H1 (cell line): ENCODE results near the gene YWHAG. TPM values are rescaled to one million over a fixed set of nuclear protein-coding genes. Genes with fewer than 3 reads are reported as not detected.
"Not testable (repeated sequence)": the region's sequence is repeated elsewhere in the genome, so short reads cannot be mapped to it uniquely, and the experiment has no call there.

Experiments
- CTCF ChIA-PET: fragments of 300-600 bp; sonication (Branson Sonifier 250); formaldehyde crosslinking; loops from one replicate; lab custom pipeline; 2021; ENCODE audit not compliant: partially characterized antibody; lab: Charles Lee
- POLR2A ChIA-PET: fragments of 300-600 bp; sonication (Branson Sonifier 250); formaldehyde crosslinking; loops from one replicate; lab custom pipeline; 2021; ENCODE audit warnings: inconsistent platforms; ENCODE audit not compliant: partially characterized antibody; lab: Charles Lee
- DNase-seq, 2 experiments: peaks; one replicate each; pipeline versions ENCODE4 v3.0.0 to v3.0.0-alpha.2; 2010 to 2022; ENCODE audit warnings: low spot score in 2 of 2, low read depth in 1 of 2, mixed read lengths in 1 of 2
- FAIRE-seq: peaks from 2 replicates; lab custom pipeline; 2011; peaks lifted over from hg19 to GRCh38; lab: Jason Lieb, UNC
- H2AFZ ChIP-seq: 2 replicates; pipeline ENCODE4 v1.8.1; 2012; ENCODE audit warnings: low read length, inconsistent platforms
- H2AK5ac ChIP-seq: 2 replicates; pipeline ENCODE4 v1.6.1; 2013; ENCODE audit warnings: low read depth, low read length
- H2BK120ac ChIP-seq: replicated peaks from 2 replicates; pipeline ENCODE3; 2013; ENCODE audit warnings: low read depth, low read length, inconsistent platforms
- H2BK12ac ChIP-seq: 2 replicates; pipeline ENCODE4 v1.6.1; 2013; ENCODE audit warnings: low read depth, low read length
- H2BK15ac ChIP-seq: 2 replicates; pipeline ENCODE4 v1.6.1; 2013; ENCODE audit warnings: low read length
- H2BK20ac ChIP-seq: 2 replicates; pipeline ENCODE4 v1.6.1; 2013; ENCODE audit warnings: low read length
- H2BK5ac ChIP-seq: 2 replicates; pipeline ENCODE4 v1.6.1; 2013; ENCODE audit warnings: low read depth, low read length
- H3K14ac ChIP-seq: 2 replicates; pipeline ENCODE4 v1.6.1; 2013; ENCODE audit warnings: inconsistent platforms; ENCODE audit not compliant: insufficient read length
- H3K18ac ChIP-seq: 2 replicates; pipeline ENCODE4 v1.6.1; 2013; ENCODE audit warnings: low read length; ENCODE audit errors: extremely low read depth
- H3K23ac ChIP-seq: 2 replicates; pipeline ENCODE4 v1.6.1; 2013; ENCODE audit warnings: inconsistent platforms; ENCODE audit not compliant: insufficient read length
- H3K23me2 ChIP-seq: 2 replicates; pipeline ENCODE4 v1.6.1; 2013; ENCODE audit warnings: low read depth, low read length
- H3K27ac ChIP-seq: 2 replicates; pipeline ENCODE4 v1.6.1; 2011; ENCODE audit warnings: low read depth, low read length, inconsistent platforms
- H3K27me3 ChIP-seq, 4 experiments: replicated peaks in 1 of 4; 1 replicate in 1 of 4; 2 replicates in 3 of 4; pipeline versions ENCODE4 v1.6.1 to v1.8.1; 2011 to 2013; ENCODE audit warnings: low read length in 3 of 4, mild to moderate bottlenecking in 3 of 4, inconsistent platforms in 2 of 4, mixed read lengths in 2 of 4, moderate library complexity in 1 of 4; ENCODE audit not compliant: control insufficient read depth in 3 of 4, insufficient read depth in 3 of 4; ENCODE audit errors: extremely low read depth in 1 of 4
- H3K36me3 ChIP-seq, 4 experiments: 2 replicates each; pipeline versions ENCODE4 v1.6.1 to v1.8.1; 2011 to 2013; ENCODE audit warnings: mild to moderate bottlenecking in 4 of 4, low read length in 3 of 4, moderate library complexity in 2 of 4, control low read depth in 1 of 4, inconsistent platforms in 1 of 4; ENCODE audit not compliant: insufficient read depth in 4 of 4, control insufficient read depth in 2 of 4
- H3K4ac ChIP-seq: replicated peaks from 2 replicates; pipeline ENCODE3; 2013; ENCODE audit warnings: low read length, low read depth, mixed read lengths, inconsistent platforms; ENCODE audit not compliant: insufficient read length
- H3K4me1 ChIP-seq, 4 experiments: replicated peaks in 1 of 4; 1 replicate in 1 of 4; 2 replicates in 3 of 4; pipeline versions ENCODE4 v1.6.1 to v1.8.1; 2011 to 2013; ENCODE audit warnings: low read length in 3 of 4, inconsistent platforms in 2 of 4, mixed read lengths in 1 of 4; ENCODE audit not compliant: insufficient read depth in 4 of 4, control insufficient read depth in 3 of 4
- H3K4me2 ChIP-seq, 2 experiments: 2 replicates each; pipeline versions ENCODE4 v1.6.1 to v1.8.1; 2011 to 2013; ENCODE audit warnings: low read depth in 2 of 2, low read length in 2 of 2, control low read depth in 1 of 2, inconsistent platforms in 1 of 2, mild to moderate bottlenecking in 1 of 2; ENCODE audit not compliant: insufficient read depth in 1 of 2
- H3K4me3 ChIP-seq, 4 experiments: fragments of 200-600, 300-600 bp in 1 of 4; sonication (generic), shearing (Covaris generic), sonication (Bioruptor Twin) in 1 of 4; 2 replicates each; pipeline versions ENCODE4 v1.5.1 to v1.8.1; 2011 to 2016; ENCODE audit warnings: low read length in 4 of 4, low read depth in 3 of 4, control low read depth in 2 of 4, inconsistent platforms in 2 of 4, mild to moderate bottlenecking in 2 of 4, mixed read lengths in 1 of 4, moderate library complexity in 1 of 4; ENCODE audit not compliant: insufficient read depth in 2 of 4; ENCODE audit errors: extremely low read depth in 1 of 4
- H3K56ac ChIP-seq: replicated peaks from 2 replicates; pipeline ENCODE3; 2013; ENCODE audit warnings: low read depth, mild to moderate bottlenecking, mixed read lengths, low read length, inconsistent platforms; ENCODE audit not compliant: insufficient read length
- H3K79me1 ChIP-seq: 2 replicates; pipeline ENCODE4 v1.6.1; 2013; ENCODE audit warnings: low read depth, low read length, control low read depth
- H3K79me2 ChIP-seq, 2 experiments: 2 replicates each; pipeline versions ENCODE4 v1.6.1 to v1.8.1; 2012 to 2013; ENCODE audit warnings: low read length in 2 of 2, mild to moderate bottlenecking in 2 of 2, inconsistent platforms in 1 of 2; ENCODE audit not compliant: insufficient read depth in 2 of 2, control insufficient read depth in 1 of 2
- H3K9ac ChIP-seq, 4 experiments: replicated peaks in 1 of 4; 1 replicate in 1 of 4; 2 replicates in 3 of 4; pipeline versions ENCODE4 v1.6.1 to v1.8.1; 2011 to 2013; ENCODE audit warnings: low read depth in 3 of 4, low read length in 3 of 4, control low read depth in 2 of 4, mild to moderate bottlenecking in 2 of 4, moderate library complexity in 2 of 4, inconsistent platforms in 1 of 4; ENCODE audit errors: extremely low read depth in 1 of 4
- H3K9me3 ChIP-seq, 2 experiments: 2 replicates each; pipeline versions ENCODE4 v1.6.1 to v1.8.1; 2012 to 2013; ENCODE audit warnings: mild to moderate bottlenecking in 2 of 2, moderate library complexity in 2 of 2, control low read depth in 1 of 2, inconsistent platforms in 1 of 2, low read depth in 1 of 2, low read length in 1 of 2, mixed read lengths in 1 of 2; ENCODE audit not compliant: insufficient read depth in 2 of 2
- H4K20me1 ChIP-seq, 2 experiments: replicated peaks in 1 of 2; 2 replicates each; pipeline versions ENCODE3 to v1.8.1; 2011 to 2013; ENCODE audit warnings: inconsistent platforms in 2 of 2, low read length in 2 of 2, mild to moderate bottlenecking in 1 of 2; ENCODE audit not compliant: insufficient read depth in 2 of 2, control insufficient read depth in 1 of 2
- H4K5ac ChIP-seq: 2 replicates; pipeline ENCODE4 v1.6.1; 2013; ENCODE audit warnings: low read length, low read depth, mixed read lengths, inconsistent platforms; ENCODE audit not compliant: insufficient read length
- H4K8ac ChIP-seq: 2 replicates; pipeline ENCODE4 v1.8.0; 2013; ENCODE audit warnings: mild to moderate bottlenecking, moderate library complexity, low read length, inconsistent platforms; ENCODE audit not compliant: insufficient read depth; ENCODE audit errors: extremely low read depth
- H4K91ac ChIP-seq: replicated peaks from 2 replicates; pipeline ENCODE3; 2013; ENCODE audit warnings: low read length, mixed read lengths, inconsistent platforms; ENCODE audit not compliant: insufficient read length
- WGBS, 2 experiments: shearing (Covaris generic) in 1 of 2; methylation state at CpG; one replicate each; pipeline versions ENCODE4 v1.1.6 to v1.1.7; 2013 to 2015; ENCODE audit warnings: low lambda C conversion rate in 2 of 2, mixed read lengths in 2 of 2, inconsistent platforms in 1 of 2, low coverage in 1 of 2, missing lambda C conversion rate in 1 of 2; ENCODE audit not compliant: insufficient replicate concordance in 2 of 2, insufficient coverage in 1 of 2, insufficient read length in 1 of 2; ENCODE audit errors: extremely low coverage in 1 of 2, missing lambda C conversion rate in 1 of 2; 5-methylcytosine and 5-hydroxymethylcytosine counted together
- polyA plus RNA-seq, 7 experiments: library from polyadenylated mRNA; depleted of rRNA in 3 of 7; stranded (reverse) in 5 of 7; unstranded in 2 of 7; fragments of >200 nt in 5 of 7; fragments of 200-250 nt in 2 of 7; gene quantifications; 1 replicate in 5 of 7; 2 replicates in 1 of 7; 4 replicates in 1 of 7; pipeline versions ENCODE4 v1.2.1 to v1.2.3, GENCODE V29; 2011 to 2013; ENCODE audit warnings: missing spikeins in 2 of 7, mixed read lengths in 2 of 7
- total RNA-seq: library from RNA; stranded (reverse); fragmentation: NEBNext Ultra II Directional; extraction: Animal tissue kit (Norgen Biotek cat#: 25700); gene quantifications from 2 replicates; pipeline ENCODE4 v1.2.1, GENCODE V29; 2021

Gene YWHAG
- total and polyA plus RNA-seq, 2 of the 8 experiments (the other 6 are each of a cell fraction or from before 2014, with no cell fraction given): 57.2 to 241 TPM

DNA sequence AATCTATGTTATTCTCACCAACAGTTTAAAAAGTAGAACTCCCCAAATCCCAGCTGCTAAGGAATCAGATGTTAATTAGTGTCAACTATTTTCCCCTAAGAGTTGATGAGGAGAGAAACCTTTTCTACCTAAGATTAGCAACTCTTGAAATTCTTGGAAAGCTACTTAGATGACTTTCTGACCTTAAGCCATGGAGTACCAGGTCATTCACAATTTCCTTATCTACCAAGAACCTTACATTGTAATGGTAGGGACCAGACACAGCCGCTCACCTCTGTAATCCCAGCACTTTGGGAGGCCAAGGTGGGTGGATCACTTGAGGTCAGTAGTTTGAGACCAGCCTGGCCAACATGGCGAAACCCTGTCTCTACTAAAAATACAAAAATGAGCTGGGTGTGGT is 23.4 kb downstream of the YWHAG start:
- H2AFZ ChIP-seq, H3K23me2 ChIP-seq, H4K5ac ChIP-seq, H3K4me1 ChIP-seq, H3K14ac ChIP-seq, H3K9ac ChIP-seq, FAIRE-seq, H2BK120ac ChIP-seq, H3K9me3 ChIP-seq, H3K27me3 ChIP-seq, H2BK20ac ChIP-seq, DNase-seq, H2BK5ac ChIP-seq, H2BK12ac ChIP-seq, H2BK15ac ChIP-seq, H3K18ac ChIP-seq, H3K23ac ChIP-seq, H3K56ac ChIP-seq, H3K4me3 ChIP-seq, H3K4me2 ChIP-seq, H4K91ac ChIP-seq, H3K4ac ChIP-seq, H3K27ac ChIP-seq, H2AK5ac ChIP-seq, H4K8ac ChIP-seq: not testable (repeated sequence)
- Histone ChIP-seq H3K79me2 (peaks cover 43 to 99% of the 10 kb centered on the region in 2 experiments), H3K36me3 (peaks cover 5 to 43% (median 10%) of the 10 kb centered on the region in 4 experiments; a peak in 7 of 8 replicates), H4K20me1 (peaks cover 41% of the 10 kb centered on the region in 2 experiments), H3K79me1 (peaks cover 15% of the 10 kb centered on the region)
- POLR2A ChIA-PET: interaction anchor here (1.4 to 15.6 kb wide), 5 partner anchors 9 to 19 kb away, joined by 3 to 249 read pairs (median 6); partner anchors contain the start of gene YWHAG
- WGBS, 2 experiments: 93% methylated on average over 2 of the region's 2 CpGs; no CpG with 5 or more reads in 1 of the 2 experiments
- CTCF ChIA-PET: interaction anchor here (1.3 to 2.3 kb wide), 3 partner anchors 15 to 34 kb away, joined by 3 to 10 read pairs (median 6); no protein-coding TSS in a partner anchor
